Hepatocyte (in vitro differentiated cells): Measurements from ENCODE around the gene LARP6. TPM values are rescaled to one million over a fixed set of nuclear protein-coding genes. Genes with fewer than 3 reads are reported as not detected.
A peak's percentile ranks its signal among the peaks of the same experiment; 100 is the strongest.

Experiments used
- DNase-seq: peaks from one replicate; pipeline ENCODE4 v3.0.0-alpha.2; 2016; ENCODE audit warnings: low spot score
- H2AFZ ChIP-seq: fragments of 200-600 bp; sonication (generic); 2 replicates; pipeline ENCODE4 v1.6.0; 2016; ENCODE audit warnings: antibody characterized with exemption, mild to moderate bottlenecking
- H3K27ac ChIP-seq: fragments of 200-600 bp; sonication (generic); 2 replicates; pipeline ENCODE4 v1.5.1; 2016; ENCODE audit warnings: mild to moderate bottlenecking
- H3K27me3 ChIP-seq: fragments of 200-600 bp; sonication (generic); 2 replicates; pipeline ENCODE4 v1.6.1; 2016
- H3K36me3 ChIP-seq: fragments of 200-600 bp; sonication (generic); replicated peaks from 2 replicates; pipeline ENCODE4 v1.5.1; 2016; ENCODE audit warnings: low read depth; ENCODE audit not compliant: insufficient read depth
- H3K4me1 ChIP-seq: fragments of 200-600 bp; sonication (generic); 2 replicates; pipeline ENCODE4 v1.5.1; 2016; ENCODE audit warnings: mild to moderate bottlenecking, moderate library complexity; ENCODE audit not compliant: insufficient read depth
- H3K4me2 ChIP-seq: fragments of 200-600 bp; sonication (generic); 2 replicates; pipeline ENCODE4 v1.6.0; 2016
- H3K4me3 ChIP-seq: fragments of 200-600 bp; sonication (generic); 2 replicates; pipeline ENCODE4 v1.5.1; 2016; ENCODE audit warnings: mild to moderate bottlenecking
- H3K79me2 ChIP-seq: fragments of 200-600 bp; sonication (generic); 2 replicates; pipeline ENCODE4 v1.6.0; 2017; ENCODE audit warnings: mild to moderate bottlenecking
- H3K9me2 ChIP-seq: fragments of 200-600 bp; sonication (generic); replicated peaks from 2 replicates; pipeline ENCODE4 v1.6.0; 2017; ENCODE audit warnings: mild to moderate bottlenecking; ENCODE audit not compliant: insufficient read depth
- H3K9me3 ChIP-seq: fragments of 200-600 bp; sonication (generic); 2 replicates; pipeline ENCODE4 v1.5.1; 2016; ENCODE audit warnings: low read depth, mild to moderate bottlenecking
- H4K20me1 ChIP-seq: fragments of 200-600 bp; sonication (generic); 2 replicates; pipeline ENCODE4 v1.6.0; 2016; ENCODE audit warnings: mild to moderate bottlenecking; ENCODE audit not compliant: insufficient read depth, poor library complexity, severe bottlenecking
- EZH2 ChIP-seq: fragments of 200-600 bp; sonication (generic); IDR thresholded peaks from 2 replicates; pipeline ENCODE4 v1.6.1; 2016; ENCODE audit warnings: antibody characterized with exemption, mild to moderate bottlenecking, borderline replicate concordance
- EZH2phosphoT487 ChIP-seq: fragments of 200-600 bp; sonication (generic); IDR thresholded peaks from one replicate; pipeline ENCODE4 v1.6.1; 2018; ENCODE audit warnings: antibody characterized with exemption, mild to moderate bottlenecking, low read depth, moderate library complexity; ENCODE audit not compliant: unreplicated experiment, severe bottlenecking
- WGBS: methylation state at CpG from one replicate; pipeline ENCODE4 v1.1.6; 2016; ENCODE audit warnings: low lambda C conversion rate; ENCODE audit errors: missing lambda C conversion rate; 5-methylcytosine and 5-hydroxymethylcytosine counted together
- polyA plus RNA-seq: library from polyadenylated mRNA; unstranded; fragments of >200 nt; fragmentation: Nextera tagmentation; extraction: Ambion mirVana; gene quantifications from 2 replicates; pipeline ENCODE4 v1.2.1, GENCODE V29; 2016
- total RNA-seq: library from RNA; depleted of rRNA; stranded (reverse); fragments of >200 nt; gene quantifications from 2 replicates; pipeline ENCODE4 v1.2.3, GENCODE V29; 2014
- TF ChIP-seq, protein P1 (sequence below): fragments of 200-600 bp; sonication (generic); IDR thresholded peaks from 2 replicates; pipeline ENCODE4 v1.5.1; 2016; ENCODE audit warnings: antibody characterized with exemption, mild to moderate bottlenecking; ENCODE audit not compliant: poor library complexity

LARP6 gene
- total and polyA plus RNA-seq, 2 experiments from 2014 or later, result 45.9 to 50.0 TPM

DNA sequence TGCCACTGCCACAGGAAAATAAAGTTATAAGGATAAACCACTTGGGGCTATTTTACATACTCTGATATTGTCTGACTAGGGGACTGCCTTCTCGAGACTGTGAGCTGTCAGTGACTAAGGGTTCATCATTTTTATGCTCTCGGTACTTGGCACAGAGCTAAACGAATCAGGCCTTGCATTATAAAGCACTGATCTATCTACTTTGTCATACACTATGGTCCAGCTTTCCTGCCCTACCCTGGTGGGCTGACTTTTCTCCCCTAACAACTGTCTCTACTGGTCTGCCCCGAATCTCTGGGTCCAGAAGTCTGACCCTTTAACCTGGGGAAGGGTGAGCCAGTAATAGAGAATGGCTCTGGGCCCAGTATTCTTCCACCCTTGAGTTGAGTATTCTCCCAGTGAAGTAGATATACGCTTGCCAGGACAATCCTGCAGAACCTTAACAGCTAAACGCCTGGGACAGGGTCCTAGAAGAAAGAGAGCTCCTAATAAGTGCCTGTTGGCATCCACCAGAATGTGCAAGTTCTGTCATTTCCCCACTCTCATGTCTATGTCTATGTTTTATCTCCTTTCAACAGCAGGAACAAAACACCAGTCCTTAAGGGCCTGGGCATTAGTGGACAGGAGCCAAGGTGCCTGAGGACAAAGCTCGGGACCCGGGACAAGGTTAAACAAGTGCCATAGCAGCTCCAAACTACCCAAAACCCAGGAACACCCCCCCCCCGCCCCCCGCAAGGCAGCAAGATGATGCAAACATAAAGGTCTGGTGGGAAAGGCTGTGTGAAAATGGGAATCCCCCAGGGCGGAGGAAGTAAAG, 1.2 kb downstream of the LARP6 start:
- peak overlapping the region; percentile 97 for H3K27ac ChIP-seq
- peaks cover 15% of the 10 kb centered on the region for H3K4me1 ChIP-seq
- H3K79me2 ChIP-seq, result peaks cover 41% of the 10 kb centered on the region
- TF ChIP-seq EZH2phosphoT487, result no peak
- TF ChIP-seq, protein P1, sequence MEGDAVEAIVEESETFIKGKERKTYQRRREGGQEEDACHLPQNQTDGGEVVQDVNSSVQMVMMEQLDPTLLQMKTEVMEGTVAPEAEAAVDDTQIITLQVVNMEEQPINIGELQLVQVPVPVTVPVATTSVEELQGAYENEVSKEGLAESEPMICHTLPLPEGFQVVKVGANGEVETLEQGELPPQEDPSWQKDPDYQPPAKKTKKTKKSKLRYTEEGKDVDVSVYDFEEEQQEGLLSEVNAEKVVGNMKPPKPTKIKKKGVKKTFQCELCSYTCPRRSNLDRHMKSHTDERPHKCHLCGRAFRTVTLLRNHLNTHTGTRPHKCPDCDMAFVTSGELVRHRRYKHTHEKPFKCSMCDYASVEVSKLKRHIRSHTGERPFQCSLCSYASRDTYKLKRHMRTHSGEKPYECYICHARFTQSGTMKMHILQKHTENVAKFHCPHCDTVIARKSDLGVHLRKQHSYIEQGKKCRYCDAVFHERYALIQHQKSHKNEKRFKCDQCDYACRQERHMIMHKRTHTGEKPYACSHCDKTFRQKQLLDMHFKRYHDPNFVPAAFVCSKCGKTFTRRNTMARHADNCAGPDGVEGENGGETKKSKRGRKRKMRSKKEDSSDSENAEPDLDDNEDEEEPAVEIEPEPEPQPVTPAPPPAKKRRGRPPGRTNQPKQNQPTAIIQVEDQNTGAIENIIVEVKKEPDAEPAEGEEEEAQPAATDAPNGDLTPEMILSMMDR, result no peak
- no peak for TF ChIP-seq EZH2
- H3K4me2 ChIP-seq, result peak overlapping the region; percentile 93
- no peak for DNase-seq
- no peaks in the 10 kb centered on the region for H3K27me3 ChIP-seq
- H2AFZ ChIP-seq, result no peak overlapping the region
- WGBS, result 56% methylated on average over 11 of the region's 11 CpGs
- H3K4me3 ChIP-seq, result peak overlapping the region; percentile 91
- no peaks in the 10 kb centered on the region for H3K9me3 ChIP-seq
- H3K9me2 ChIP-seq, result no peaks in the 10 kb centered on the region
- H4K20me1 ChIP-seq, result no peaks in the 10 kb centered on the region
- H3K36me3 ChIP-seq, result no peaks in the 10 kb centered on the region

DNA sequence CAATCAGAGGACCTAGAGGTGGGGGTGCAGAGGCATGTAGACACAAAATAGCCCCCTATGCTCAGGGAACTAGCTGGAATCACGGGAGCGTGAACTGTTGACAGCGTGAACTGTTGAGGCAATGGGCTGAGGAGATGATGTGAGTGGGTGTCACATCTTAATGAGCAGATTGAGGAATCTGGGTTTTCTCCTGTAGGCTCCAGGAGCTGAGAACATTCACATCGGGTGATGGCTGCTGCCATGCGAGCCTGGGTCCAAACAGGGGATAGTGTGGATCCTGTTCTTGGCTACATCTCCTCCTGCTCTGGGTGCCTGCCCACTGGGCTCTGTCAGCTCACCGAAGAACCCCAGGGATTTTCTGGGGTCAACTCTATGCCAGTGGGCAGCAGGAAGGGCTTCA, 2.1 kb downstream of the LARP6 start:
- no peaks in the 10 kb centered on the region for H3K36me3 ChIP-seq
- H3K79me2 ChIP-seq, result peaks cover 41% of the 10 kb centered on the region
- WGBS, result 98% methylated on average over 6 of the region's 6 CpGs
- H3K9me3 ChIP-seq, result no peaks in the 10 kb centered on the region
- no peaks in the 10 kb centered on the region for H3K9me2 ChIP-seq
- H4K20me1 ChIP-seq, result no peaks in the 10 kb centered on the region
- DNase-seq, result no peak
- no peak overlapping the region for H3K27ac ChIP-seq
- H3K4me2 ChIP-seq, result peak overlapping the region; percentile 93
- peaks cover 15% of the 10 kb centered on the region for H3K4me1 ChIP-seq
- no peak overlapping the region for H3K4me3 ChIP-seq
- no peak overlapping the region for H2AFZ ChIP-seq
- H3K27me3 ChIP-seq, result no peaks in the 10 kb centered on the region
- TF ChIP-seq EZH2phosphoT487 (no peak), EZH2 (no peak)
- TF ChIP-seq, protein P1, result no peak

DNA sequence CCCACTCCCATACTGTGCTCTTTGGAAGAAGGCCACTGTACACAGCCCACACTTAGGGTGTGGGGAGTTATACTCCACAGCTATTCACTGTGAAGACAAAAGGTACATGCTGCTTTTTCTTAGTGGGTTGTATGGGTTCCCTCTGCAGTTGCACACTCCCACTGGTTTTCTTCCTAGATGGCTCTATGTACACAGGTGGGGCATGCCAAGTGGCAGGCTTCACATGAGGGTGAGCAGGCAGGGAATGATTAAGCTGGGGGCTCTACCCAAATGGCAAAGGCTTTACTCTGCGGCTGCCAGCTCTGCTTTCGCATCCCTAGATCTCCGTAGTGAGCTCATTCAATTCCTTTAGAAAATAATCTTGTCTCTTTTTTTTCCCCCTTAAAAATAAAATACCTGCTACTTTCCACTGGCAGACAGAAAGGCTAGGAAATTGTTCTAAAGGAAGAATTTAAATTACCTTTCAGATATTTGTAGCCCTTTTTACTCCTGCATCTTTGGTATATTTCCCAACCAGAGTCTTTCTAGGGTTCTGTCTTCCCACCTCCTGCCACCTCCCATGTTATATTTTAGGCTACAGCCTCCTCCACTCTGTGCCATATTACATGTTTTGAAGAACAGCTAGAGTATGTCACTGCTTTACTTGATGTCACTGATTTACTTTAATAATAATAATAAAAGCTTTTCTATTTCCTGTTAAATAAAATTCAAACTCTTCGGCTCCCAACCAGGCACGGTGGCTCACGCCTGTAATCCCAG, 8.2 kb downstream of the LARP6 start:
- no peaks in the 10 kb centered on the region for H3K27me3 ChIP-seq
- H3K9me2 ChIP-seq, result no peaks in the 10 kb centered on the region
- H3K9me3 ChIP-seq, result no peaks in the 10 kb centered on the region
- H4K20me1 ChIP-seq, result no peaks in the 10 kb centered on the region
- H2AFZ ChIP-seq, result no peak overlapping the region
- peaks cover 24% of the 10 kb centered on the region for H3K79me2 ChIP-seq
- TF ChIP-seq EZH2phosphoT487, result no peak
- TF ChIP-seq, protein P1, result no peak
- TF ChIP-seq EZH2, result no peak
- 95% methylated on average over 6 of the region's 6 CpGs for WGBS
- no peaks in the 10 kb centered on the region for H3K36me3 ChIP-seq
- no peak overlapping the region for H3K27ac ChIP-seq
- no peak for DNase-seq
- H3K4me3 ChIP-seq, result no peak overlapping the region
- no peak overlapping the region for H3K4me2 ChIP-seq
- no peaks in the 10 kb centered on the region for H3K4me1 ChIP-seq
